ENCODE data around the gene ABCC6. TPM values are rescaled to one million over a fixed set of nuclear protein-coding genes. Genes with fewer than 3 reads are reported as not detected.

ABCC6 gene
- total and polyA plus RNA-seq, 2 of the 13 experiments (the other 11 are each of a cell fraction or from before 2014, with no cell fraction given), result 82.4 to 105 TPM

DNA sequence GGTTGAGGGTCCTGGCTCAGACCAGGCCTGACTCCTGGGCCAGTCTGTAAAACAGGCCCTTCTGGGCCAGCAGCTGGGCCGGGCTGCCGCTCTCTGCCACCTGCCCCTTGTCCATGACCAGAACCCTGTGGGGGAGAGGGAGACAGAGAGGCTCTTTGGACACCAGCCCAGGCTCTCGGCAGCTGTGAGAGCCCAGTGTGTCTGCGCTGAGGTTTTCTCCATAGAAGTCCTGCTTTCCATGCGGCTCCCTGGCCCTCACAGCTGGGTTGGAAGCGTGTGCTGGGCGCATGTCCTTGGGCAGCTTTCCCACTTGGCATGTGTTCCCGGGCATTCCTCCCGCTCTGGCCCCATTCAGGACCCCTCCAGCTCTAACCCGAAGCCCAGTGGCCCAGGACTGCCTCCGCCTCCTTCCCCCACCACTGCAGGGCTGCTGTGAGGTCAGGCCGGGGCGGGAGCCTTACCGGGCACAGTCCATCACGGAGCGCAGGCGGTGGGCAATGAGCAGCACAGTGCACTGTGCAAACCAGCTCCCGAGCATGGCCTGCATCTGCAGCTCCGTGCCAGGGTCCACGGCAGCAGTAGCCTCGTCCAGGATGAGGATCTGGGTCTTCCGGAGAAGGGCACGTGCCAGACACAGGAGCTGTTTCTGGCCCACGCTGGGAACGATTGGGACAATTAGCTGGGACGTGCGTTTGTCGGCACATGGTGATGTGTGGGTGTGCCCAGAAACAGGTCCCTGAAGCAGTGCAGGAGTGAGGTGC lies 73.0 kb downstream of the ABCC6 start (continued):
- TF ChIP-seq IKZF5 (CRISPR knock-in tag; IDR thresholded peaks at IDR 0.05), result no peak
- TF ChIP-seq RBFOX2 (IDR thresholded peaks at IDR 0.05; ENCODE audit: low read depth, low read length), result peak; percentile 45
- TF ChIP-seq ZKSCAN5 (CRISPR knock-in tag; IDR thresholded peaks at IDR 0.05), result no peak
- TF ChIP-seq GATAD1 (CRISPR knock-in tag; IDR thresholded peaks at IDR 0.05), result no peak
- TF ChIP-seq ZBTB37 (CRISPR knock-in tag; IDR thresholded peaks at IDR 0.05), result no peak
- TF ChIP-seq IKZF4 (CRISPR knock-in tag; IDR thresholded peaks at IDR 0.05; ENCODE audit: borderline replicate concordance, low read depth, not compliant biosample characterization), result no peak
- TF ChIP-seq HMGXB4 (CRISPR knock-in tag; IDR thresholded peaks at IDR 0.05; ENCODE audit: borderline replicate concordance in 1 of 2, low read depth in 1 of 2), result no peak
- peak; percentile 5; the same call in 1 of the 2 replicates for TF ChIP-seq POLR2G (IDR thresholded peaks at IDR 0.05; ENCODE audit: low read depth, low read length)
- TF ChIP-seq MEIS1 (CRISPR knock-in tag; IDR thresholded peaks at IDR 0.05; ENCODE audit: borderline replicate concordance), result peak; percentile 24; the same call in 1 of the 2 replicates
- no peak for TF ChIP-seq SOX13 (IDR thresholded peaks at IDR 0.05)
- TF ChIP-seq SOX13 (CRISPR knock-in tag; conservative IDR thresholded peaks at IDR 0.05 in 1 of 2, IDR thresholded peaks at IDR 0.05 in 1 of 2), result no peak
- TF ChIP-seq HNRNPK (IDR thresholded peaks at IDR 0.05; ENCODE audit: low read depth, low read length, poor library complexity, severe bottlenecking), result no peak
- no peak for TF ChIP-seq SIN3A (IDR thresholded peaks at IDR 0.05; ENCODE audit: borderline replicate concordance, low read depth, low read length)
- no peak for TF ChIP-seq SAP130 (CRISPR knock-in tag; IDR thresholded peaks at IDR 0.05; ENCODE audit: low read depth)
- 0 out of 2 replicates have a peak, but pooled peaks have one; percentile 12 for TF ChIP-seq ZC3H13 (CRISPR knock-in tag; IDR thresholded peaks at IDR 0.05)
- no peak for TF ChIP-seq RXRB (CRISPR knock-in tag; IDR thresholded peaks at IDR 0.05; ENCODE audit: borderline replicate concordance)
- TF ChIP-seq SNAPC2 (CRISPR knock-in tag; IDR thresholded peaks at IDR 0.05), result no peak
- TF ChIP-seq KDM5B (CRISPR knock-in tag; IDR thresholded peaks at IDR 0.05; ENCODE audit: borderline replicate concordance), result no peak; the same call in 1 of the 2 replicates
- no peak for TF ChIP-seq ZNF614 (CRISPR knock-in tag; IDR thresholded peaks at IDR 0.05; ENCODE audit: borderline replicate concordance)
- TF ChIP-seq, protein P1, sequence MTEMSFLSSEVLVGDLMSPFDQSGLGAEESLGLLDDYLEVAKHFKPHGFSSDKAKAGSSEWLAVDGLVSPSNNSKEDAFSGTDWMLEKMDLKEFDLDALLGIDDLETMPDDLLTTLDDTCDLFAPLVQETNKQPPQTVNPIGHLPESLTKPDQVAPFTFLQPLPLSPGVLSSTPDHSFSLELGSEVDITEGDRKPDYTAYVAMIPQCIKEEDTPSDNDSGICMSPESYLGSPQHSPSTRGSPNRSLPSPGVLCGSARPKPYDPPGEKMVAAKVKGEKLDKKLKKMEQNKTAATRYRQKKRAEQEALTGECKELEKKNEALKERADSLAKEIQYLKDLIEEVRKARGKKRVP (CRISPR knock-in tag; IDR thresholded peaks at IDR 0.05), result no peak
- no peak for TF ChIP-seq HMG20B (CRISPR knock-in tag; conservative IDR thresholded peaks at IDR 0.05)
- no peak for TF ChIP-seq ZNF652 (CRISPR knock-in tag; IDR thresholded peaks at IDR 0.05; ENCODE audit: borderline replicate concordance, low read depth)
- TF ChIP-seq ZNF567 (CRISPR knock-in tag; IDR thresholded peaks at IDR 0.05; ENCODE audit: borderline replicate concordance), result peak; percentile 24; the same call in 1 of the 2 replicates
- 0 out of 2 replicates have a peak, but pooled peaks have one; percentile 39 for TF ChIP-seq TRIM24 (CRISPR knock-in tag; IDR thresholded peaks at IDR 0.05)

Data from HepG2 (cell line).